Islet precursor cell (in vitro differentiated cells): Measurements from ENCODE around the gene RNPC3.
"Not testable (repeated sequence)": the region's sequence is repeated elsewhere in the genome, so short reads cannot be mapped to it uniquely, and the experiment has no call there.

Experiments
- DNase-seq: peaks from one replicate; pipeline ENCODE4 v3.0.0-alpha.2; 2018

Gene RNPC3

GRCh38 chr1:103561124-103561523 is 35.6 kb downstream of the RNPC3 start:
- not testable (repeated sequence) for DNase-seq

- DNase-seq: no peak
Observed at GRCh38 chr1:103561643-103562395, 36.3 kb downstream of the RNPC3 start.

GRCh38 chr1:103563056-103563455 is 37.6 kb downstream of the RNPC3 start:
- DNase-seq: no peak

- no peak for DNase-seq
Observed at GRCh38 chr1:103569493-103569892, 44.0 kb downstream of the RNPC3 start.

GRCh38 chr1:103571289-103571688 is 45.8 kb downstream of the RNPC3 start, which contains the start of gene AMY2B:
Gene AMY2B, plus strand, starts transcription at chr1:103571589. Its CDS starts 14 bp downstream, at chr1:103571603.
- DNase-seq: not testable (repeated sequence)

GRCh38 chr1:103576065-103576464 is 50.6 kb downstream of the RNPC3 start:
- no peak for DNase-seq

- DNase-seq: not testable (repeated sequence)
Observed at GRCh38 chr1:103576784-103577183, 51.3 kb downstream of the RNPC3 start.

- no peak for DNase-seq
Observed at GRCh38 chr1:103582464-103582863, 57.0 kb downstream of the RNPC3 start.

GRCh38 chr1:103583887-103584286 is 58.4 kb downstream of the RNPC3 start:
- no peak for DNase-seq

- DNase-seq: no peak
Observed at GRCh38 chr1:103584537-103584936, 59.0 kb downstream of the RNPC3 start.

- not testable (repeated sequence) for DNase-seq
Observed at GRCh38 chr1:103602740-103603139, 77.2 kb downstream of the RNPC3 start.
